WTC11 (cell line): ENCODE measurements around the gene GYS1. TPM values are rescaled to one million over a fixed set of nuclear protein-coding genes. Genes with fewer than 3 reads are reported as not detected.

Experiments used
- ATAC-seq: fragments of 200-7000 bp; cut with Tn5 transposase; 2 replicates; pipeline ENCODE4 v1.10.0; 2021; ENCODE audit warnings: mild to moderate bottlenecking, moderate library complexity
- CTCF ChIA-PET: fragments of 300-600 bp; sonication (Branson Sonifier 250); formaldehyde crosslinking; loops from one replicate; lab custom pipeline; 2021; ENCODE audit warnings: antibody characterized with exemption; lab: Charles Lee
- POLR2A ChIA-PET: fragments of 350-600 bp; sonication (Branson Sonifier 250); formaldehyde crosslinking; loops from one replicate; lab custom pipeline; 2021; ENCODE audit warnings: antibody characterized with exemption; lab: Charles Lee
- DNase-seq: peaks from one replicate; pipeline ENCODE4 v3.0.0; 2021; ENCODE audit warnings: low spot score
- H3K27ac Mint-ChIP-seq: 2 replicates; pipeline ENCODE4 v1.8.0; 2021; ENCODE audit warnings: mixed read lengths
- H3K27me3 Mint-ChIP-seq: 2 replicates; pipeline ENCODE4 v1.8.0; 2021; ENCODE audit warnings: low read depth, mild to moderate bottlenecking, moderate library complexity, mixed read lengths
- H3K36me3 Mint-ChIP-seq: 2 replicates; pipeline ENCODE4 v1.8.0; 2021; ENCODE audit warnings: mixed read lengths
- H3K4me1 Mint-ChIP-seq: 2 replicates; pipeline ENCODE4 v1.8.0; 2022; ENCODE audit warnings: mixed read lengths
- H3K4me3 Mint-ChIP-seq: 2 replicates; pipeline ENCODE4 v1.8.0; 2021; ENCODE audit warnings: mild to moderate bottlenecking, moderate library complexity, mixed read lengths
- H3K9me3 Mint-ChIP-seq: 2 replicates; pipeline ENCODE4 v1.8.0; 2021; ENCODE audit warnings: mixed read lengths
- ATF1 ChIP-seq: sonication (generic); formaldehyde crosslinking; IDR thresholded peaks from 2 replicates; pipeline ENCODE4 v1.8.1; 2023; ENCODE audit warnings: mild to moderate bottlenecking, moderate library complexity, missing genetic modification reagents
- CREB1 ChIP-seq: sonication (generic); formaldehyde crosslinking; IDR thresholded peaks from 2 replicates; pipeline ENCODE4 v1.8.0; 2023; ENCODE audit warnings: mild to moderate bottlenecking, missing genetic modification reagents
- ERG ChIP-seq: fragments of 250-450 bp; sonication (Bioruptor Pico); IDR thresholded peaks from 2 replicates; pipeline ENCODE4 v1.8.0; 2021; ENCODE audit warnings: mild to moderate bottlenecking
- ETV6 ChIP-seq: sonication (generic); formaldehyde crosslinking; IDR thresholded peaks from 2 replicates; pipeline ENCODE4 v1.8.1; 2022; ENCODE audit warnings: mild to moderate bottlenecking, missing genetic modification reagents
- FOXP4 ChIP-seq: sonication (generic); formaldehyde crosslinking; IDR thresholded peaks from 2 replicates; pipeline ENCODE4 v1.8.0; 2022; ENCODE audit warnings: mild to moderate bottlenecking, missing genetic modification reagents
- GRHL2 ChIP-seq: fragments of 250-450 bp; sonication (Bioruptor Pico); IDR thresholded peaks from 2 replicates; pipeline ENCODE4 v1.8.0; 2022; ENCODE audit warnings: mild to moderate bottlenecking, moderate library complexity; ENCODE audit not compliant: insufficient replicate concordance, severe bottlenecking
- NFYB ChIP-seq: sonication (generic); formaldehyde crosslinking; conservative IDR thresholded peaks from 2 replicates; pipeline ENCODE4 v1.8.0; 2022; ENCODE audit warnings: low read depth, missing genetic modification reagents
- NR3C1 ChIP-seq: sonication (generic); formaldehyde crosslinking; conservative IDR thresholded peaks from 2 replicates; pipeline ENCODE4 v1.8.1; 2023; ENCODE audit warnings: low read depth, mild to moderate bottlenecking, missing genetic modification reagents
- TP53 ChIP-seq: sonication (generic); formaldehyde crosslinking; IDR thresholded peaks from 2 replicates; pipeline ENCODE4 v1.8.1; 2023; ENCODE audit warnings: mild to moderate bottlenecking, missing genetic modification reagents
- ZNF121 ChIP-seq: sonication (generic); formaldehyde crosslinking; IDR thresholded peaks from 2 replicates; pipeline ENCODE4 v1.8.0; 2023; ENCODE audit warnings: missing genetic modification reagents
- ZNF416 ChIP-seq: fragments of 250-450 bp; sonication (Bioruptor Pico); IDR thresholded peaks from 2 replicates; pipeline ENCODE4 v1.9.0; 2021; ENCODE audit warnings: mild to moderate bottlenecking, inconsistent platforms
- ZNF425 ChIP-seq: fragments of 250-450 bp; sonication (Bioruptor Pico); conservative IDR thresholded peaks from 2 replicates; pipeline ENCODE4 v1.9.0; 2021; ENCODE audit warnings: mild to moderate bottlenecking
- ZNF532 ChIP-seq: fragments of 250-450 bp; sonication (Bioruptor Pico); IDR thresholded peaks from 2 replicates; pipeline ENCODE4 v1.9.0; 2021; ENCODE audit warnings: mild to moderate bottlenecking, borderline replicate concordance
- ZNF671 ChIP-seq: fragments of 250-450 bp; sonication (Bioruptor Pico); IDR thresholded peaks from 2 replicates; pipeline ENCODE4 v1.8.0; 2021; ENCODE audit warnings: mild to moderate bottlenecking
- ZSCAN18 ChIP-seq: fragments of 250-450 bp; sonication (Bioruptor Pico); IDR thresholded peaks from 2 replicates; pipeline ENCODE4 v2.1.2; 2022; ENCODE audit warnings: mild to moderate bottlenecking, moderate library complexity
- total RNA-seq: library from RNA; stranded (reverse); gene quantifications from 3 replicates; pipeline ENCODE4 v1.2.3, GENCODE V29; 2021

GYS1 gene
- total RNA-seq, 1 experiment from 2014 or later, result 52.0 TPM

GRCh38 chr19:48991873-48992580 is 1.1 kb downstream of the GYS1 start (continued):
- TF ChIP-seq ATF1 (no peak), CREB1 (CRISPR knock-in tag) (no peak), GRHL2 (CRISPR knock-in tag) (no peak), ZNF416 (CRISPR knock-in tag) (no peak), FOXP4 (CRISPR knock-in tag) (no peak), ZNF671 (CRISPR knock-in tag) (no peak), ZSCAN18 (CRISPR knock-in tag) (no peak), ZNF121 (CRISPR knock-in tag) (no peak), TP53 (CRISPR knock-in tag) (no peak), ZNF425 (CRISPR knock-in tag) (no peak)

- Mint-ChIP-seq H3K27me3 (no peaks in the 10 kb centered on the region), H3K4me1 (peaks cover 33% of the 10 kb centered on the region), H3K36me3 (peaks cover 24% of the 10 kb centered on the region), H3K9me3 (no peaks in the 10 kb centered on the region), H3K4me3 (no peak overlapping the region), H3K27ac (no peak overlapping the region)
- ChIA-PET CTCF (interaction anchor here (1.1 to 3.4 kb wide), 6 partner anchors 9 to 208 kb away, joined by 3 to 60 read pairs (median 16); partner anchors contain the start of gene CGB7), POLR2A (no interaction called here)
- ATAC-seq (no peak), DNase-seq (no peak)
- no peak for TF ChIP-seq NFYB (CRISPR knock-in tag)
- no peak for TF ChIP-seq NR3C1 (CRISPR knock-in tag)
- no peak for TF ChIP-seq ETV6 (CRISPR knock-in tag)
- TF ChIP-seq ERG (CRISPR knock-in tag), result no peak
- TF ChIP-seq ZNF532, result no peak
Measured at GRCh38 chr19:48991011-48991609, 2.0 kb downstream of the GYS1 start.
